Neural progenitor cell (in vitro differentiated cells): ENCODE data around the gene LEKR1.

ENCODE experiments used
- EZH2phosphoT487 ChIP-seq: fragments of 200-600 bp; sonication (generic); IDR thresholded peaks from 2 replicates; pipeline ENCODE4 v1.6.1; 2017; ENCODE audit warnings: antibody characterized with exemption
- TF ChIP-seq, protein P1 (sequence below): fragments of 200-600 bp; sonication (generic); IDR thresholded peaks from 2 replicates; pipeline ENCODE4 v1.5.1; 2017; ENCODE audit warnings: antibody characterized with exemption, mild to moderate bottlenecking

DNA sequence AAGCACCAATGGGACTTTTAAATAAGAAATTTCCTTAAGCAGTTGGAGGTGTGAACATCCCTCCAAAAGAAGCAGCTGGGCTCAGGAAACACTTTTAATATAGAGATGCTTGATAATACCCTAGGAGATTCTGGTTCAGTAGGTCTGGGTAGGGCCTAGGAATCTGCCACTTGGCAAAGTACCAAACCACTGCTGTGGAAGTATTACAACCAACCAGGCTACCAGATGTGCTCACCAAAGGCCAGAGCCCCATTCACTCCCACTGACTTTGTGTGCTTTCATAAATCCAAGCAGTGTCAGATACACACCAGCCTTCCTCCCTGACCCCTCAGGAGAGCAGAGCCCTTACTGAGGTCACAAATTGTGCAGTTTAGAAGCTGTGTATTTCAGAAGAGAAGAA is 171.2 kb downstream of the LEKR1 start:
- TF ChIP-seq EZH2phosphoT487: no peak
- TF ChIP-seq, protein P1, sequence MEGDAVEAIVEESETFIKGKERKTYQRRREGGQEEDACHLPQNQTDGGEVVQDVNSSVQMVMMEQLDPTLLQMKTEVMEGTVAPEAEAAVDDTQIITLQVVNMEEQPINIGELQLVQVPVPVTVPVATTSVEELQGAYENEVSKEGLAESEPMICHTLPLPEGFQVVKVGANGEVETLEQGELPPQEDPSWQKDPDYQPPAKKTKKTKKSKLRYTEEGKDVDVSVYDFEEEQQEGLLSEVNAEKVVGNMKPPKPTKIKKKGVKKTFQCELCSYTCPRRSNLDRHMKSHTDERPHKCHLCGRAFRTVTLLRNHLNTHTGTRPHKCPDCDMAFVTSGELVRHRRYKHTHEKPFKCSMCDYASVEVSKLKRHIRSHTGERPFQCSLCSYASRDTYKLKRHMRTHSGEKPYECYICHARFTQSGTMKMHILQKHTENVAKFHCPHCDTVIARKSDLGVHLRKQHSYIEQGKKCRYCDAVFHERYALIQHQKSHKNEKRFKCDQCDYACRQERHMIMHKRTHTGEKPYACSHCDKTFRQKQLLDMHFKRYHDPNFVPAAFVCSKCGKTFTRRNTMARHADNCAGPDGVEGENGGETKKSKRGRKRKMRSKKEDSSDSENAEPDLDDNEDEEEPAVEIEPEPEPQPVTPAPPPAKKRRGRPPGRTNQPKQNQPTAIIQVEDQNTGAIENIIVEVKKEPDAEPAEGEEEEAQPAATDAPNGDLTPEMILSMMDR: no peak
